ACC112 (cell line): ENCODE data around the gene KDM4E.
"Not testable (repeated sequence)": the region's sequence is repeated elsewhere in the genome, so short reads cannot be mapped to it uniquely, and the experiment has no call there.

Experiments used
- H2AFZ ChIP-seq: fragments of 200-600 bp; sonication (generic); one replicate; pipeline ENCODE4 v1.6.0; 2017; ENCODE audit warnings: antibody characterized with exemption, low read length; ENCODE audit not compliant: unreplicated experiment
- H3K27ac ChIP-seq: fragments of 200-600 bp; sonication (generic); 2 replicates; pipeline ENCODE4 v1.5.1; 2014; ENCODE audit warnings: low read depth, mild to moderate bottlenecking, antibody characterized with exemption, low read length, moderate library complexity
- H3K27me3 ChIP-seq: fragments of 200-600 bp; sonication (generic); 2 replicates; pipeline ENCODE4 v1.6.1; 2014; ENCODE audit warnings: mild to moderate bottlenecking, antibody characterized with exemption, low read length, moderate library complexity, mixed read lengths; ENCODE audit not compliant: insufficient read depth
- H3K36me3 ChIP-seq: fragments of 200-600 bp; sonication (generic); 2 replicates; pipeline ENCODE4 v1.6.1; 2016; ENCODE audit warnings: mild to moderate bottlenecking, antibody characterized with exemption, low read length, moderate library complexity, mixed read lengths; ENCODE audit not compliant: insufficient read depth
- H3K4me1 ChIP-seq: fragments of 200-600 bp; sonication (generic); one replicate; pipeline ENCODE4 v1.6.1; 2016; ENCODE audit warnings: low read length, mixed read lengths; ENCODE audit not compliant: insufficient read depth, unreplicated experiment, control insufficient read depth
- H3K4me3 ChIP-seq: fragments of 200-600 bp; sonication (generic); 2 replicates; pipeline ENCODE4 v1.5.1; 2014; ENCODE audit warnings: mild to moderate bottlenecking, low read depth, low read length
- H3K79me2 ChIP-seq: fragments of 200-600 bp; sonication (generic); one replicate; pipeline ENCODE4 v1.6.0; 2016; ENCODE audit warnings: low read length; ENCODE audit not compliant: control insufficient read depth, unreplicated experiment, insufficient read depth

KDM4E gene

GRCh38 chr11:95049122-95049521, 24.1 kb downstream of the KDM4E start, which contains the start of gene KDM4F:
Gene KDM4F (plus strand): TSS chr11:95049422.
- not testable (repeated sequence) for H3K4me1 ChIP-seq, H3K79me2 ChIP-seq, H2AFZ ChIP-seq, H3K27ac ChIP-seq, H3K4me3 ChIP-seq, H3K36me3 ChIP-seq
- peaks cover 34% of the 10 kb centered on the region for H3K27me3 ChIP-seq

- Histone ChIP-seq H2AFZ (no peak overlapping the region), H3K27ac (no peak overlapping the region), H3K36me3 (no peaks in the 10 kb centered on the region), H3K4me1 (no peaks in the 10 kb centered on the region), H3K4me3 (no peak overlapping the region), H3K79me2 (no peaks in the 10 kb centered on the region), H3K27me3 (peaks cover 28% of the 10 kb centered on the region; the same call in 1 of the 2 replicates)
Measured at GRCh38 chr11:95050595-95051202, 25.6 kb downstream of the KDM4E start.

- Histone ChIP-seq H3K27ac (no peak overlapping the region), H2AFZ (no peak overlapping the region), H3K79me2 (no peaks in the 10 kb centered on the region), H3K4me1 (no peaks in the 10 kb centered on the region), H3K4me3 (no peak overlapping the region), H3K27me3 (peaks cover 11% of the 10 kb centered on the region), H3K36me3 (no peaks in the 10 kb centered on the region)
Measured at GRCh38 chr11:95054356-95054755, 29.3 kb downstream of the KDM4E start.

- H2AFZ ChIP-seq: no peak overlapping the region
- H3K4me3 ChIP-seq: no peak overlapping the region
- no peaks in the 10 kb centered on the region for H3K4me1 ChIP-seq
- H3K36me3 ChIP-seq: no peaks in the 10 kb centered on the region
- no peak overlapping the region for H3K27ac ChIP-seq
- peaks cover 14% of the 10 kb centered on the region for H3K27me3 ChIP-seq
- H3K79me2 ChIP-seq: no peaks in the 10 kb centered on the region
Measured at GRCh38 chr11:95055283-95055897, 30.3 kb downstream of the KDM4E start.

- Histone ChIP-seq H3K27ac (no peak overlapping the region), H3K27me3 (peaks cover 22% of the 10 kb centered on the region), H3K79me2 (no peaks in the 10 kb centered on the region), H3K4me3 (no peak overlapping the region), H3K36me3 (no peaks in the 10 kb centered on the region), H2AFZ (no peak overlapping the region), H3K4me1 (no peaks in the 10 kb centered on the region)
Measured at GRCh38 chr11:95057959-95058358, 32.9 kb downstream of the KDM4E start.

GRCh38 chr11:95058621-95059020, 33.6 kb downstream of the KDM4E start:
- no peaks in the 10 kb centered on the region for H3K79me2 ChIP-seq
- no peak overlapping the region for H2AFZ ChIP-seq
- H3K4me1 ChIP-seq: no peaks in the 10 kb centered on the region
- no peaks in the 10 kb centered on the region for H3K36me3 ChIP-seq
- no peak overlapping the region for H3K4me3 ChIP-seq
- no peak overlapping the region for H3K27ac ChIP-seq
- H3K27me3 ChIP-seq: peaks cover 22% of the 10 kb centered on the region

GRCh38 chr11:95059046-95059445, 34.0 kb downstream of the KDM4E start:
- H3K27ac ChIP-seq: no peak overlapping the region
- H3K4me1 ChIP-seq: no peaks in the 10 kb centered on the region
- H3K79me2 ChIP-seq: no peaks in the 10 kb centered on the region
- H3K4me3 ChIP-seq: no peak overlapping the region
- no peak overlapping the region for H2AFZ ChIP-seq
- peaks cover 22% of the 10 kb centered on the region for H3K27me3 ChIP-seq
- H3K36me3 ChIP-seq: no peaks in the 10 kb centered on the region

- Histone ChIP-seq H3K36me3 (no peaks in the 10 kb centered on the region), H3K27ac (no peak overlapping the region), H2AFZ (no peak overlapping the region), H3K79me2 (peaks cover 21% of the 10 kb centered on the region), H3K4me3 (no peak overlapping the region), H3K4me1 (peaks cover 10% of the 10 kb centered on the region), H3K27me3 (peaks cover 8% of the 10 kb centered on the region; the same call in 1 of the 2 replicates)
Measured at GRCh38 chr11:95065336-95065735, 40.3 kb downstream of the KDM4E start.

- Histone ChIP-seq H3K36me3 (no peaks in the 10 kb centered on the region), H2AFZ (peak within 1 kb of the TSS; percentile 70)
Measured at GRCh38 chr11:95066716-95067038, 41.6 kb downstream of the KDM4E start, which contains the start of gene SRSF8. Gene SRSF8 (plus strand): TSS chr11:95066919. CDS start chr11:95067227, 308 bp downstream.

GRCh38 chr11:95067039-95067840, 42.2 kb downstream of the KDM4E start:
- peak overlapping the region; percentile 89 for H3K4me3 ChIP-seq
- peak overlapping the region; percentile 61 for H3K27ac ChIP-seq
- H2AFZ ChIP-seq: peak overlapping the region; percentile 70
- peaks cover 10% of the 10 kb centered on the region for H3K4me1 ChIP-seq
- no peaks in the 10 kb centered on the region for H3K36me3 ChIP-seq
- peaks cover 24% of the 10 kb centered on the region for H3K79me2 ChIP-seq
- H3K27me3 ChIP-seq: no peaks in the 10 kb centered on the region

More at GRCh38 chr11:95066716-95067038, 41.6 kb downstream of the KDM4E start, which contains the start of gene SRSF8:
- peak within 1 kb of the TSS; percentile 89 for H3K4me3 ChIP-seq
- H3K27me3 ChIP-seq: no peaks in the 10 kb centered on the region
- H3K27ac ChIP-seq: peak within 1 kb of the TSS; percentile 61
- H3K79me2 ChIP-seq: peaks cover 24% of the 10 kb centered on the region
- peaks cover 10% of the 10 kb centered on the region for H3K4me1 ChIP-seq
